Esophagus muscularis mucosa (tissue), 4 donors: ENCODE results near the gene RFXAP. TPM values are rescaled to one million over a fixed set of nuclear protein-coding genes. Genes with fewer than 3 reads are reported as not detected.

Experiments
- DNase-seq: peaks from one replicate; pipeline ENCODE4 v3.0.0-alpha.2; 2017; ENCODE audit errors: extremely low spot score
- H3K27ac ChIP-seq, 4 donors: fragments of 200-600 bp; sonication (generic); replicated peaks in 1 of 4; 1 replicate in 3 of 4; 2 replicates in 1 of 4; pipeline ENCODE4 v1.5.1; 2016 to 2019; ENCODE audit warnings: mild to moderate bottlenecking in 1 of 4
- H3K27me3 ChIP-seq, 4 donors: fragments of 200-600 bp; sonication (generic); one replicate each; pipeline versions ENCODE4 v1.5.1 to v1.6.0; 2016 to 2019
- H3K36me3 ChIP-seq, 4 donors: fragments of 200-600 bp; sonication (generic); one replicate each; pipeline ENCODE4 v1.5.1; 2016 to 2019
- H3K4me1 ChIP-seq, 4 donors: fragments of 200-600 bp; sonication (generic); one replicate each; pipeline ENCODE4 v1.5.1; 2016 to 2019
- H3K4me3 ChIP-seq, 4 donors: fragments of 200-600 bp; sonication (generic); 1 replicate in 2 of 4; 2 replicates in 2 of 4; pipeline ENCODE4 v1.5.1; 2016 to 2019; ENCODE audit warnings: mild to moderate bottlenecking in 4 of 4, moderate library complexity in 1 of 4
- H3K9me3 ChIP-seq, 4 donors: fragments of 200-600 bp; sonication (generic); 1 replicate in 3 of 4; 2 replicates in 1 of 4; pipeline ENCODE4 v1.5.1; 2016 to 2019
- CTCF ChIP-seq, 3 experiments: fragments of 200-600 bp in 2 of 3; fragments of 450-650 bp in 1 of 3; sonication (generic) in 2 of 3; IDR thresholded peaks; one replicate each; pipeline ENCODE4 v1.5.1; 2017 to 2019; ENCODE audit warnings: antibody characterized with exemption in 3 of 3, mild to moderate bottlenecking in 2 of 3, moderate library complexity in 1 of 3
- EP300 ChIP-seq: sonication (generic); formaldehyde crosslinking; IDR thresholded peaks from one replicate; pipeline ENCODE4 v1.6.1; 2017; ENCODE audit warnings: antibody characterized with exemption
- POLR2A ChIP-seq: fragments of 450-650 bp; IDR thresholded peaks from one replicate; pipeline ENCODE4 v1.6.1; 2017; ENCODE audit warnings: antibody characterized with exemption, moderate library complexity, mild to moderate bottlenecking, low read depth
- POLR2AphosphoS5 ChIP-seq, 2 donors: sonication (generic); formaldehyde crosslinking; IDR thresholded peaks; one replicate each; pipeline ENCODE4 v1.6.1; 2017; ENCODE audit warnings: antibody characterized with exemption in 2 of 2
- WGBS: methylation state at CpG from one replicate; pipeline ENCODE4 v1.1.5; 2018; 5-methylcytosine and 5-hydroxymethylcytosine counted together
- intact Hi-C: fragments of 100-400 bp; cut with DNase I; formaldehyde crosslinking; loops from one replicate; pipeline ENCODE4 v1.15.1; 2023
- total RNA-seq, 4 donors: library from RNA; depleted of rRNA; stranded (reverse); fragments of >200 nt; gene quantifications; one replicate each; pipeline versions ENCODE4 v1.1.0 to v1.2.1, GENCODE V29; 2016

Gene RFXAP
- total RNA-seq, 4 donors from 2014 or later, result 3.3 to 4.6 (median 4.2) TPM

GRCh38 chr13:36787181-36787580 lies 31.8 kb upstream of the RFXAP start:
- Histone ChIP-seq H3K4me3 (no peak overlapping the region), H3K27me3 (no peaks in the 10 kb centered on the region), H3K4me1 (no peaks in the 10 kb centered on the region), H3K36me3 (no peaks in the 10 kb centered on the region), H3K9me3 (no peaks in the 10 kb centered on the region), H3K27ac (no peak overlapping the region)
- WGBS, result 61% methylated on average over 3 of the region's 3 CpGs
- intact Hi-C loops, result no loop called here
- DNase-seq, result peak; percentile 57
- no peak for TF ChIP-seq CTCF (IDR thresholded peaks at IDR 0.05)
- no peak for TF ChIP-seq POLR2A
- no peak for TF ChIP-seq POLR2AphosphoS5 (IDR thresholded peaks at IDR 0.05)
- no peak for TF ChIP-seq EP300

DNA sequence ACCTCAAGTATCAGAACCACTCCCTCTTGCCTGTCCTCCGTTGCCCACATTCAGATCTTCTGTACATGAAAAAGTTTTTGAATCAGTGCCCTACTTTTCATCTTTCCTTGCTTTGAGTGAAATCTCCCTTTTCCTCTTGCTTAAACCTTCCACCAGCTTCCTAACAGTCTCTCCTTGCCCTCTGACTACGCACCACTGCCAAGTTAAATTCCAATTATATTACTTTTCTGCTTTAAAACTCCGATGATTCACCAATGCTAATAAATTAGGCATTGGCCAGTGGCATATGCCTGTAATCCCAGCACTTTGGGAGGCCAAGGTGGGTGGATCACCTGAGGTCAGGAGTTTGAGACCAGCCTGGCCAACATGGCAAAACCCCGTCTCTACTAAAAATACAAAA lies 30.7 kb upstream of the RFXAP start:
- intact Hi-C loops, result no loop called here
- H3K4me3 ChIP-seq, result no peak overlapping the region
- TF ChIP-seq EP300, result no peak
- no peak for TF ChIP-seq CTCF (IDR thresholded peaks at IDR 0.05)
- no peak for TF ChIP-seq POLR2A

DNA sequence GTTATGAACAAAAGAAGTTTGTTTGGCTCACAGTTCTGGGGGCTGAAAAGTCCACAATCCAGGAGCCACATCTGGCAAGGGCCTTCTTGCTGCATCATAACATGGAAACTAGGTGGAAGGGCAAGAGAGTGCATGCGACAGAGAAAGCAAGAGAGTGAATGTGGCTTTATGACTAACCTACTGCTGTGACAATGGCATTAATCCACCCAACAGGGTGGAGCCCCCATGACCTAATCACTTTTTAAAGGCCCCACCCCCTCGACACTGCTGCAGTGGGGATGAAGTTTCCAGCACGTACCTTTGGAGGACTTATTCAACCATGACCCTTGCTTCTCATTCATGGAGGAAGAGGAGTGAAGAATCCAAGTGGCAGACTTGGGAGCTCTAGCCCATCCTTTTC lies 30.0 kb upstream of the RFXAP start:
- intact Hi-C loops, result no loop called here
- no peak overlapping the region for H3K4me3 ChIP-seq
- peak; percentile 55 for DNase-seq
- H3K36me3 ChIP-seq, result no peaks in the 10 kb centered on the region
- H3K9me3 ChIP-seq, result no peaks in the 10 kb centered on the region
- TF ChIP-seq POLR2AphosphoS5 (IDR thresholded peaks at IDR 0.05) (no peak), POLR2A (no peak), CTCF (IDR thresholded peaks at IDR 0.05) (no peak), EP300 (no peak)
- WGBS, result 86% methylated on average over 3 of the region's 3 CpGs
- no peaks in the 10 kb centered on the region for H3K27me3 ChIP-seq
- no peak overlapping the region for H3K27ac ChIP-seq
- H3K4me1 ChIP-seq, result no peaks in the 10 kb centered on the region

More for the DNA sequence above, 30.7 kb upstream of the RFXAP start:
- Histone ChIP-seq H3K9me3 (no peaks in the 10 kb centered on the region), H3K27ac (no peak overlapping the region), H3K27me3 (no peaks in the 10 kb centered on the region), H3K36me3 (no peaks in the 10 kb centered on the region), H3K4me1 (no peaks in the 10 kb centered on the region)
- DNase-seq, result peak; percentile 19
- WGBS, result 86% methylated on average over 4 of the region's 4 CpGs

DNA sequence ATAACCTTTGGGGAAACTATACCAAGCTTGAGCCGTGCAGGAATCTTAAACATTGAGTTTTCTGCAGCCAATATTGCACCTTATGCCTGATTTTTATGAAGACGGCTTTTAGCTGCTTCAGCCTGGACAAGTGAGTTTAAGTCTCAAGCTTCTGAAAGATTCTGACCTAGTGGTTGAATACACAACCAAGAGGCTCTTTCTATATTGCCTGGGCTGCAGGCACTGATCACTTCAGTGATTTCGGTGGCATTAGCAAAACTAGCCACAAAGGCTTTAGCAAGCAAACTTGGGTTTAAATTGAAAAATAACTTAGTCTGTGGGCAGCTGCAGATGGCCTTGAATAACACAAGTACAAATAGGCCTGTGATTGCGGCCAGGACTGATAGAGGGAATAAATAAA lies 29.3 kb upstream of the RFXAP start:
- Histone ChIP-seq H3K36me3 (no peaks in the 10 kb centered on the region), H3K4me1 (no peaks in the 10 kb centered on the region), H3K27me3 (no peaks in the 10 kb centered on the region), H3K4me3 (no peak overlapping the region), H3K9me3 (no peaks in the 10 kb centered on the region), H3K27ac (no peak overlapping the region)
- 88% methylated on average over 4 of the region's 4 CpGs for WGBS
- intact Hi-C loops, result no loop called here
- no peak for TF ChIP-seq POLR2AphosphoS5 (IDR thresholded peaks at IDR 0.05)
- TF ChIP-seq EP300, result no peak
- no peak for TF ChIP-seq POLR2A
- no peak for TF ChIP-seq CTCF (IDR thresholded peaks at IDR 0.05)
- DNase-seq, result peak; percentile 39

- no peaks in the 10 kb centered on the region for H3K36me3 ChIP-seq
These were observed 24.3 kb upstream of the RFXAP start for GRCh38 chr13:36794706-36795105.

More at GRCh38 chr13:36794706-36795105, 24.3 kb upstream of the RFXAP start:
- H3K9me3 ChIP-seq, result no peaks in the 10 kb centered on the region
- 70% methylated on average over 3 of the region's 3 CpGs for WGBS
- intact Hi-C loops, result no loop called here
- H3K27ac ChIP-seq, result no peak overlapping the region
- no peaks in the 10 kb centered on the region for H3K4me1 ChIP-seq
- TF ChIP-seq POLR2A, result no peak
- TF ChIP-seq CTCF (IDR thresholded peaks at IDR 0.05), result no peak
- TF ChIP-seq POLR2AphosphoS5 (IDR thresholded peaks at IDR 0.05), result no peak
- no peak for TF ChIP-seq EP300
- DNase-seq, result peak; percentile 4
- H3K4me3 ChIP-seq, result no peak overlapping the region
- H3K27me3 ChIP-seq, result no peaks in the 10 kb centered on the region
